Measurements from ENCODE around the gene ATG16L1.
A peak's percentile ranks its signal among the peaks of the same experiment; 100 is the strongest.

ATG16L1 gene

GRCh38 chr2:233312874-233313273 lies 61.4 kb downstream of the ATG16L1 start:
- H3K23ac ChIP-seq (ENCODE audit: low read length in 2 of 2), result no peak overlapping the region
- H4K8ac ChIP-seq (ENCODE audit: low read length), result no peak overlapping the region
- H3K14ac ChIP-seq (ENCODE audit: low read length in 2 of 2), result no peak overlapping the region
- H3K4me1 ChIP-seq (ENCODE audit: control insufficient read depth, insufficient read depth, low read depth, low read length), result no peaks in the 10 kb centered on the region
- peak overlapping the region in 1 of 2 experiments; percentile 13 for H3K4ac ChIP-seq (ENCODE audit: low read depth in 1 of 2, low read length in 2 of 2)
- H3K18ac ChIP-seq (ENCODE audit: low read depth in 1 of 2, low read length in 2 of 2), result no peak overlapping the region
- no peaks in the 10 kb centered on the region for H3K9me3 ChIP-seq (ENCODE audit: control insufficient read depth, low read length)
- H2BK15ac ChIP-seq (ENCODE audit: low read depth, poor library complexity, severe bottlenecking), result no peak overlapping the region
- no peak overlapping the region for H2AFZ ChIP-seq (ENCODE audit: low read depth, low read length)
- no peaks in the 10 kb centered on the region for H3K36me3 ChIP-seq (ENCODE audit: control insufficient read depth in 1 of 2, insufficient read depth in 2 of 2, low read depth in 1 of 2, low read length in 2 of 2)
- H2BK12ac ChIP-seq (ENCODE audit: low read length in 2 of 2), result no peak overlapping the region
- peaks cover 15 to 34% of the 10 kb centered on the region in 2 experiments for H3K27me3 ChIP-seq (ENCODE audit: control insufficient read depth in 1 of 2, insufficient read depth in 1 of 2, low read length in 2 of 2)
- no peak overlapping the region for H3K27ac ChIP-seq (ENCODE audit: low read length, poor library complexity, severe bottlenecking)
- H3K79me1 ChIP-seq (replicated peaks; ENCODE audit: low read length, poor library complexity, severe bottlenecking), result no peaks in the 10 kb centered on the region
- no peak for DNase-seq
- H2BK5ac ChIP-seq (ENCODE audit: low read depth, low read length, poor library complexity, severe bottlenecking), result no peak overlapping the region
- WGBS, result 70% methylated on average over 8 of the region's 8 CpGs
- H2AK5ac ChIP-seq (ENCODE audit: low read length, severe bottlenecking), result no peak overlapping the region
- no peak overlapping the region for H4K91ac ChIP-seq (ENCODE audit: low read length)
- no peak overlapping the region for H3K4me3 ChIP-seq (ENCODE audit: insufficient read depth in 1 of 2, low read depth in 1 of 2, low read length in 2 of 2)
- H3K4me2 ChIP-seq (ENCODE audit: low read length, poor library complexity, severe bottlenecking), result no peak overlapping the region
- no peak overlapping the region for H2BK120ac ChIP-seq (ENCODE audit: low read depth, low read length)
- no peak overlapping the region for H3K9ac ChIP-seq (ENCODE audit: low read length)

GRCh38 chr2:233314180-233314925 lies 62.9 kb downstream of the ATG16L1 start:
- H2BK12ac ChIP-seq (ENCODE audit: low read length in 2 of 2), result no peak overlapping the region
- H3K18ac ChIP-seq (ENCODE audit: low read depth in 1 of 2, low read length in 2 of 2), result peak overlapping the region in 1 of 2 experiments; percentile 17
- no peak overlapping the region for H2AK5ac ChIP-seq (ENCODE audit: low read length, severe bottlenecking)
- no peaks in the 10 kb centered on the region for H3K79me1 ChIP-seq (replicated peaks; ENCODE audit: low read length, poor library complexity, severe bottlenecking)
- H3K14ac ChIP-seq (ENCODE audit: low read length in 2 of 2), result no peak overlapping the region
- no peak overlapping the region for H3K27ac ChIP-seq (ENCODE audit: low read length, poor library complexity, severe bottlenecking)
- no peak overlapping the region for H2BK120ac ChIP-seq (ENCODE audit: low read depth, low read length)
- H3K36me3 ChIP-seq (ENCODE audit: control insufficient read depth in 1 of 2, insufficient read depth in 2 of 2, low read depth in 1 of 2, low read length in 2 of 2), result no peaks in the 10 kb centered on the region
- no peak for DNase-seq
- no peak overlapping the region for H3K4ac ChIP-seq (ENCODE audit: low read depth in 1 of 2, low read length in 2 of 2)
- peaks cover 23 to 42% of the 10 kb centered on the region in 2 experiments for H3K27me3 ChIP-seq (ENCODE audit: control insufficient read depth in 1 of 2, insufficient read depth in 1 of 2, low read length in 2 of 2)
- H2BK15ac ChIP-seq (ENCODE audit: low read depth, poor library complexity, severe bottlenecking), result no peak overlapping the region
- no peaks in the 10 kb centered on the region for H3K9me3 ChIP-seq (ENCODE audit: control insufficient read depth, low read length)
- no peak overlapping the region for H3K9ac ChIP-seq (ENCODE audit: low read length)
- H3K23ac ChIP-seq (ENCODE audit: low read length in 2 of 2), result no peak overlapping the region
- H2AFZ ChIP-seq (ENCODE audit: low read depth, low read length), result no peak overlapping the region
- H3K4me2 ChIP-seq (ENCODE audit: low read length, poor library complexity, severe bottlenecking), result no peak overlapping the region
- H2BK5ac ChIP-seq (ENCODE audit: low read depth, low read length, poor library complexity, severe bottlenecking), result no peak overlapping the region
- peak overlapping the region; percentile 65 for H4K91ac ChIP-seq (ENCODE audit: low read length)
- no peaks in the 10 kb centered on the region for H3K4me1 ChIP-seq (ENCODE audit: control insufficient read depth, insufficient read depth, low read depth, low read length)
- no peak overlapping the region for H3K4me3 ChIP-seq (ENCODE audit: insufficient read depth in 1 of 2, low read depth in 1 of 2, low read length in 2 of 2)
- H4K8ac ChIP-seq (ENCODE audit: low read length), result no peak overlapping the region
- WGBS, result 93% methylated on average over 20 of the region's 20 CpGs

GRCh38 chr2:233317196-233317943 lies 65.9 kb downstream of the ATG16L1 start:
- Histone ChIP-seq H2BK120ac (ENCODE audit: low read depth, low read length) (no peak overlapping the region), H3K27me3 (ENCODE audit: control insufficient read depth in 1 of 2, insufficient read depth in 1 of 2, low read length in 2 of 2) (peaks cover 39 to 49% of the 10 kb centered on the region in 2 experiments), H3K4ac (ENCODE audit: low read depth in 1 of 2, low read length in 2 of 2) (no peak overlapping the region), H3K27ac (ENCODE audit: low read length, poor library complexity, severe bottlenecking) (no peak overlapping the region), H2AFZ (ENCODE audit: low read depth, low read length) (no peak overlapping the region), H3K23ac (ENCODE audit: low read length in 2 of 2) (no peak overlapping the region), H3K9me3 (ENCODE audit: control insufficient read depth, low read length) (no peaks in the 10 kb centered on the region), H4K8ac (ENCODE audit: low read length) (no peak overlapping the region), H2BK15ac (ENCODE audit: low read depth, poor library complexity, severe bottlenecking) (no peak overlapping the region), H3K4me3 (ENCODE audit: insufficient read depth in 1 of 2, low read depth in 1 of 2, low read length in 2 of 2) (no peak overlapping the region), H3K4me2 (ENCODE audit: low read length, poor library complexity, severe bottlenecking) (no peak overlapping the region), H3K36me3 (ENCODE audit: control insufficient read depth in 1 of 2, insufficient read depth in 2 of 2, low read depth in 1 of 2, low read length in 2 of 2) (no peaks in the 10 kb centered on the region), H2AK5ac (ENCODE audit: low read length, severe bottlenecking) (no peak overlapping the region), H2BK5ac (ENCODE audit: low read depth, low read length, poor library complexity, severe bottlenecking) (no peak overlapping the region), H2BK12ac (ENCODE audit: low read length in 2 of 2) (no peak overlapping the region), H3K4me1 (ENCODE audit: control insufficient read depth, insufficient read depth, low read depth, low read length) (no peaks in the 10 kb centered on the region), H3K14ac (ENCODE audit: low read length in 2 of 2) (no peak overlapping the region), H3K18ac (ENCODE audit: low read depth in 1 of 2, low read length in 2 of 2) (no peak overlapping the region), H4K91ac (ENCODE audit: low read length) (no peak overlapping the region), H3K79me1 (replicated peaks; ENCODE audit: low read length, poor library complexity, severe bottlenecking) (no peaks in the 10 kb centered on the region), H3K9ac (ENCODE audit: low read length) (no peak overlapping the region)
- WGBS, result 97% methylated on average over 5 of the region's 7 CpGs
- DNase-seq, result no peak

GRCh38 chr2:233319256-233319655 lies 67.8 kb downstream of the ATG16L1 start:
- no peak overlapping the region for H4K91ac ChIP-seq (ENCODE audit: low read length)
- H3K4me1 ChIP-seq (ENCODE audit: control insufficient read depth, insufficient read depth, low read depth, low read length), result no peaks in the 10 kb centered on the region
- no peak for DNase-seq
- no peak overlapping the region for H3K4me3 ChIP-seq (ENCODE audit: insufficient read depth in 1 of 2, low read depth in 1 of 2, low read length in 2 of 2)
- no peak overlapping the region for H3K27ac ChIP-seq (ENCODE audit: low read length, poor library complexity, severe bottlenecking)
- no peaks in the 10 kb centered on the region for H3K79me1 ChIP-seq (replicated peaks; ENCODE audit: low read length, poor library complexity, severe bottlenecking)
- H3K23ac ChIP-seq (ENCODE audit: low read length in 2 of 2), result no peak overlapping the region
- 85% methylated on average over 2 of the region's 5 CpGs for WGBS
- no peak overlapping the region for H4K8ac ChIP-seq (ENCODE audit: low read length)
- H3K4me2 ChIP-seq (ENCODE audit: low read length, poor library complexity, severe bottlenecking), result no peak overlapping the region
- H2BK12ac ChIP-seq (ENCODE audit: low read length in 2 of 2), result no peak overlapping the region
- H3K14ac ChIP-seq (ENCODE audit: low read length in 2 of 2), result no peak overlapping the region
- H3K9ac ChIP-seq (ENCODE audit: low read length), result no peak overlapping the region
- no peaks in the 10 kb centered on the region for H3K36me3 ChIP-seq (ENCODE audit: control insufficient read depth in 1 of 2, insufficient read depth in 2 of 2, low read depth in 1 of 2, low read length in 2 of 2)
- no peak overlapping the region for H3K4ac ChIP-seq (ENCODE audit: low read depth in 1 of 2, low read length in 2 of 2)
- H2AFZ ChIP-seq (ENCODE audit: low read depth, low read length), result no peak overlapping the region
- no peak overlapping the region for H2BK15ac ChIP-seq (ENCODE audit: low read depth, poor library complexity, severe bottlenecking)
- no peaks in the 10 kb centered on the region for H3K9me3 ChIP-seq (ENCODE audit: control insufficient read depth, low read length)
- H2BK120ac ChIP-seq (ENCODE audit: low read depth, low read length), result no peak overlapping the region
- H2AK5ac ChIP-seq (ENCODE audit: low read length, severe bottlenecking), result no peak overlapping the region
- peaks cover 28 to 43% of the 10 kb centered on the region in 2 experiments for H3K27me3 ChIP-seq (ENCODE audit: control insufficient read depth in 1 of 2, insufficient read depth in 1 of 2, low read length in 2 of 2)
- H3K18ac ChIP-seq (ENCODE audit: low read depth in 1 of 2, low read length in 2 of 2), result no peak overlapping the region
- no peak overlapping the region for H2BK5ac ChIP-seq (ENCODE audit: low read depth, low read length, poor library complexity, severe bottlenecking)
